ENCODE results near the gene ARHGEF26. TPM values are rescaled to one million over a fixed set of nuclear protein-coding genes. Genes with fewer than 3 reads are reported as not detected.

The ARHGEF26 gene
- total and polyA plus RNA-seq, 12 donors, result 0.74 to 2.3 (median 1.1) TPM

GRCh38 chr3:154228561-154229216 is 107.5 kb downstream of the ARHGEF26 start:
- ATAC-seq, result no peak
- Histone ChIP-seq H3K27ac (no peak overlapping the region), H3K36me3 (no peaks in the 10 kb centered on the region), H3K4me3 (no peak overlapping the region), H3K4me1 (peaks cover 0 to 22% (median 9%) of the 10 kb centered on the region in 9 donors), H3K9me3 (no peaks in the 10 kb centered on the region), H3K27me3 (no peaks in the 10 kb centered on the region)
- no peak for TF ChIP-seq CTCF (IDR thresholded peaks at IDR 0.05)
- WGBS, 2 donors, result 64 to 66% methylated on average over 6 of the region's 6 CpGs
- intact Hi-C loops (cut with DNase I), result no loop called here
- DNase-seq, result no peak

GRCh38 chr3:154229217-154229590 is 108.0 kb downstream of the ARHGEF26 start:
- intact Hi-C loops (cut with DNase I), result no loop called here
- no peak for DNase-seq
- Histone ChIP-seq H3K9me3 (no peaks in the 10 kb centered on the region), H3K27me3 (no peaks in the 10 kb centered on the region), H3K4me1 (peaks cover 0 to 22% (median 8%) of the 10 kb centered on the region in 9 donors), H3K4me3 (no peak overlapping the region), H3K27ac (peak overlapping the region in 1 of 10 donors; percentile 67), H3K36me3 (no peaks in the 10 kb centered on the region)
- WGBS, 2 donors, result 63 to 66% methylated on average over 2 of the region's 2 CpGs
- ATAC-seq, result no peak
- no peak for TF ChIP-seq CTCF (IDR thresholded peaks at IDR 0.05)

- DNase-seq (no peak), ATAC-seq (no peak)
- no peak for TF ChIP-seq CTCF (IDR thresholded peaks at IDR 0.05)
- Histone ChIP-seq H3K27me3 (no peaks in the 10 kb centered on the region), H3K36me3 (no peaks in the 10 kb centered on the region), H3K4me1 (peaks cover 0 to 16% (median 0%) of the 10 kb centered on the region in 9 donors), H3K9me3 (no peaks in the 10 kb centered on the region), H3K27ac (no peak overlapping the region), H3K4me3 (no peak overlapping the region)
- intact Hi-C loops (cut with DNase I), result no loop called here
- 92 to 94% methylated on average over 1 of the region's 1 CpG for WGBS, 2 donors
These were observed 114.1 kb downstream of the ARHGEF26 start for GRCh38 chr3:154235330-154235729.

- peak in 1 of 8 donors; percentile 24 for ATAC-seq
- Histone ChIP-seq H3K4me1 (peaks cover 0 to 8% (median 0%) of the 10 kb centered on the region in 9 donors), H3K36me3 (peaks cover 0 to 4% (median 0%) of the 10 kb centered on the region in 9 donors), H3K9me3 (no peaks in the 10 kb centered on the region), H3K4me3 (no peak overlapping the region), H3K27me3 (no peaks in the 10 kb centered on the region), H3K27ac (peak overlapping the region in 1 of 10 donors; percentile 18)
- intact Hi-C loops (cut with DNase I), result no loop called here
- 58 to 62% methylated on average over 3 of the region's 3 CpGs for WGBS, 2 donors
- no peak for DNase-seq
- no peak for TF ChIP-seq CTCF (IDR thresholded peaks at IDR 0.05)
These were observed 115.1 kb downstream of the ARHGEF26 start for GRCh38 chr3:154236331-154236730.
